Amniotic epithelial cell (primary cell): ENCODE data around the gene ADCY7.
A peak's percentile ranks its signal among the peaks of the same experiment; 100 is the strongest.

Experiments
- DNase-seq: peaks from one replicate; pipeline ENCODE4 v3.0.0-alpha.2; 2010; ENCODE audit warnings: low read depth

ADCY7 gene

DNA sequence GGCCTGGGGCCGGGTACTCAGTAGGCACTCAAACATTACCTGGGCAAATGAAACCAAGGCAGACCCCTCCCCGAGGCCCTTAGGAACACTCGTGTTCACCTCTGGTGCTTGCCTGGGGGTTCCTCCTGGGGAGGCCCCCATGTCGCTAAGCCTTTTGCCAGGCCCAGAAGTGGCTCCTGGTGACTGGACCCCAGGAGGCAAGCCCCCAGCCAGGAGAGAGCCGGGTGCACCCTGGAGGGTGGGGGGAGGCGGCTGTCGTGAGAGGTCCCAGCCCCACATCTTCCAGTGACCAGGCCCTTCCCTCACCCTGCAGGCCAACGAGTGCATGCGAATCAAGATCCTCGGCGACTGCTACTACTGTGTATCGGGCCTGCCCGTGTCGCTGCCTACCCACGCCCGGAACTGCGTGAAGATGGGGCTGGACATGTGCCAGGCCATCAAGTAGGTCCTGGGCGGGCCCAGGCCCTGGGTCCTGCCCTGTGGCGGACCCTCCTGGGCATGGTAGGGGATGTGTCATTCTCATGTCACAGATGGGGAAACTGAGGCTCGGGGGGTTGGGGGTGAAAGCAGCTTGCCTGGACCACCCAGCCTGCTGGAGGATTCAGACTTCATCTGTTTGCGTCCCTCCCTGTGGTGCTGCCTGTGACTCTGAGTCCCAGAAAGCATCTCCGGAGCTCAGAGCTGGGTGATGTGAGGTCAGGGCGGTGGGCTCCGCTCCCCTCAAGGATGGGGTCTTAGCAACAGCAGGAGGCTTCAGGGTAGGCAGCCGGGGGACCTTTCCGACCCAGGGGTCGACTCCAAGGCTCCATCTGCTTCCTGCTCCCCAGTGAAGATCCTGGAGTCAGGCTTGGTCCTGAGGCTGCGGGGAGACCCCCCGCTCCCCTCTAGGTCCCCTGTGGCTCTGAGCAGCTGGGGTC, 32.5 kb downstream of the ADCY7 start:
- DNase-seq = no peak

DNA sequence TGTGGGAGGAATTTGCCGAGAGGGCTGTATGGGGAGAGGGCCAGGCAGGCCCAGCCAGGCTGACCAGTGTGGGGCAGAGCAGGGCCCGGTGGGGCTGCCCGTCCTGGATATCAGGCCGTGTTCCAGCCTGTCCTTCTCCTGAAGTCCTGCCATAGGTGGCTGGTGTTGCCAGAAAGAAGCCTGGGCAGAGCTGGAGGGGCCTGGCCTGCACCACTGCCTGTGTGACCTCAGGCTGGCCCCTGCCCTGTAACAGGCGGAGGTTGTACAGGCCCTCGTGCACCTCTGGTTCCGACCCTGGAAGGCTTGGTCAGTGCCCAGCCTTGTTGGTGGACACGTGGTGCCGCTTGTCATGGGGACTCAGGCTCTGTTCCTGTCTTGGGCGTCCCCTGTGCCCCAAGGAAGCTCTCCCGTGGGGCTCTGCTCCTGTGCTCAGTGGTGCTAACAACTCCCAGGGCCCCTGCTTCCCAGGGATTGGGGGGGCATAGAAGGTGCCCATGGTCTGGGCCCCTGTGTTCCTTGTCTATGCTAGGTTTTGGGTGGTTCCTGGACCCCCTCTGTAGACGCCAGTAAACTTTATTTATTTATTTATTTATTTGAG, 33.3 kb downstream of the ADCY7 start:
- no peak for DNase-seq

DNA sequence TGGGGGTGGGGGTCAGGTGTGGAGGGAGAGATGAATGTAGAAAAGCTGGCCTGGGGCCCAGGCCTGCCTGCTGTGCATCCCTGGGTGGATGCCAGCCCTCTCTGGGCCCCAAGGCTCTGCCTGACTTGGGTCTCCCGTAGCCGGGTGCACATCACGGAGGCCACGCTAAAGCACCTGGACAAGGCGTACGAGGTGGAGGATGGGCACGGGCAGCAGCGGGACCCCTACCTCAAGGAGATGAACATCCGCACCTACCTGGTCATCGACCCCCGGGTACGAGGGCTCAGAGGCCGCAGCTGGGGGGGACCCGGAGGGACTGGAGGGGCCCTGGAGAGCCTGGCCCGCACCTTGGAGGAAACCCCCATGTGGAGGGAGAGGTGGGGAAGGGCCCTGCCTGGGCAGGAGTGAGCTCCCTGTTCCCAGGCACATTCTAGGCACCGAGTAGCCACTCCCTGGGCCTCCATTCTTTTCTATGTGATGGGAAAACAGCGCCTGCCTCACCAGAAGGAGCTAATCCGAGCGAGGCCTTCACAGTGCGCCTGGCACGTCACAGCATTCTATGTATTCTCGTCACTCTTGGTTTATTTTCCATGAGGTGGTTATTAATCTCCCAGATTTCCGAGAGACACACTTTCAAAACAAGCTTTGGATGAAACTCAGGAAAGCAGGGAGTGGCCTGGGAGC, 34.7 kb downstream of the ADCY7 start:
- peak; percentile 89 for DNase-seq

DNA sequence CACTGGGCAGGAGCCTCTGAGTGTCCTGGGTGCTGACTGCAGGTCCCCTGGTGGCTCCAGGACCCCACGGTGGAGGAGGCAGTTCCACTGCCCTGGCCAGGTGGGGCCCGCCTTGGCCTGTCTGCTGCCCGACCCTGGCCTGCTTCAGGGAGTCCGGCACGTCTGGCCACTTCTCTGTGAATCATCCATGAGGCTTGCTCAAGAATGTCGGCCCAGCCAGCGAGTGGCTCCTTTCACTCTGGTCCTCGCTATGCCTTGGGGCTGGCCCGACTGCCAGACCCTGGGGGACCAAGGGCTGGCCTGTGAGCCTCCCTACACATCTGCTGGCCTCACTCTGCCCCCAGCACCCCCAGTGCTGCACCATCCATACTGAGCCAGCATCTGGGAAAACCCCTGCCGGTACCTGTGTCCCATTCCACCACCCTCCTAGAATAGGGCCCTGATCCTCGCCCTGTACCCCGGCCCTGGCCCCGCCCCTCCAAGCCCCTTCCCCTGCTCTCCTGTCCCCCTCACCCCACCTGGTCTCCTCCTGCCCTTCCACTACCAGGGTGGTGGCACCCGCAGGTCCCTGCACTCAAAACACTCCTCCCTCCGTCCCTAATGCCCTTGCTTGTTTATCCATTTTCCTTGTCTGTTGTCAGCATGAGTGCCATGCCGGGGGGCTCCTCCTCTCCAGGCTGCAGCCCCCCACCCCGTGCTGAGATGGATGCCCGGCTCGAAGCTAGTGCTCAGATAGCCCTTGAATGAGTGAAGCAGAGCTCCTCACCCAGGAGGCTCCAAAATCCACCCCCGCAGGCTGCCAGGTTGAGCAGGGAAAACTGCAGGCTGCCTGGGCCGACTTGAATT, 35.5 kb downstream of the ADCY7 start:
- peak; percentile 89 for DNase-seq

DNA sequence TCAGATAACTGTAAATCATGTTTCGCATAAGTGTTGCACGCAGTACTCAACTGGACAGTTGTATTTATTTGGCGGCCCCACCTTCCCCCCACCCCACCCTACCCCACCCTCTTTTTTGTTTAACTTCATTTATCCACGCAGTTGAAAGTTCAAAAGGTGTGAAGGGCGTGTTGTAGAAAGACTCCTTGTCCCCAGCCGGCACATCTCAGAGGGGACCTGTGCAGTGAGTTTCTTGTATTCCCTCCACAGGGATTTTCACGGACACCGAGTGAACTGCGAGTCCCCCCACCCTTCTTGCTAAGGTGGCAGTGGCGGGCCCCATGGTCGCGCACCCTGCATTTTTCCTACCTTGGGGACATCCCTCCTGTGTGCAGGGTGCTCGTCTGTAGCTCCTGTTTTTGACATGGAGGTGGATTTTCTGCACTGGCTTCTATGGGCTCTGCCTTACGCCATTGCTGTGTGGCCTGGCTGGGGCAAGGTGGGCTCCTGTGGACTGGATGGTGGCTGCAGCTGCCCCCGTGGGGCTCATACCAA, 36.2 kb downstream of the ADCY7 start:
- no peak for DNase-seq

DNA sequence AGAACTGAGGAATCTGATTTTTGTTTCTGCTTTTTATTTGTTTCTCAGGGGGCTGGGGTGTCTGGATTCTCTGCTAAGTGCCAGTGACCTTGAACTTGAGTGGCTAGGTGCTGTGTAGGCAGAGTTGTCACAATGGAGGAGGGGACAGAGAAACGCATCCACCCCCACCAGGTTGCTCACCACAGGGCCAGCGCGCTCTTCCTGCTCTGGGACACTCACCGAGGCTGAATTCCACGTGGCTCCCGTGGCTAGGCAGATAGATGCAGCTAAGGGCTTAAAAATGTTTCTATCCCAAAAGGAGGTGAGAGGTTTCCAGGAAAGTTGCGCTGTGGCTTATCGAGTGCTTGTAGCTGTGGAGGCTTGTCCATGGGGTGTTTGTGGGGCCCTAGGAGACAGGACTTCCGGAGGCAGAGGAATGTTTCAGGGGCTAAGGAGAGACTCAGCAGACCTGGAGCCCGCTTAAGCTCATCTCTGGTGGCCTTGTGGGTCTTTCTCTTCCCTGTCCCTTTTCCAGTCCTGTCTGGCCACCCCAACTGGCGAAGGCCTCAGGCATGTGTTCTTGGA, 36.8 kb downstream of the ADCY7 start:
- peak; percentile 49 for DNase-seq

DNA sequence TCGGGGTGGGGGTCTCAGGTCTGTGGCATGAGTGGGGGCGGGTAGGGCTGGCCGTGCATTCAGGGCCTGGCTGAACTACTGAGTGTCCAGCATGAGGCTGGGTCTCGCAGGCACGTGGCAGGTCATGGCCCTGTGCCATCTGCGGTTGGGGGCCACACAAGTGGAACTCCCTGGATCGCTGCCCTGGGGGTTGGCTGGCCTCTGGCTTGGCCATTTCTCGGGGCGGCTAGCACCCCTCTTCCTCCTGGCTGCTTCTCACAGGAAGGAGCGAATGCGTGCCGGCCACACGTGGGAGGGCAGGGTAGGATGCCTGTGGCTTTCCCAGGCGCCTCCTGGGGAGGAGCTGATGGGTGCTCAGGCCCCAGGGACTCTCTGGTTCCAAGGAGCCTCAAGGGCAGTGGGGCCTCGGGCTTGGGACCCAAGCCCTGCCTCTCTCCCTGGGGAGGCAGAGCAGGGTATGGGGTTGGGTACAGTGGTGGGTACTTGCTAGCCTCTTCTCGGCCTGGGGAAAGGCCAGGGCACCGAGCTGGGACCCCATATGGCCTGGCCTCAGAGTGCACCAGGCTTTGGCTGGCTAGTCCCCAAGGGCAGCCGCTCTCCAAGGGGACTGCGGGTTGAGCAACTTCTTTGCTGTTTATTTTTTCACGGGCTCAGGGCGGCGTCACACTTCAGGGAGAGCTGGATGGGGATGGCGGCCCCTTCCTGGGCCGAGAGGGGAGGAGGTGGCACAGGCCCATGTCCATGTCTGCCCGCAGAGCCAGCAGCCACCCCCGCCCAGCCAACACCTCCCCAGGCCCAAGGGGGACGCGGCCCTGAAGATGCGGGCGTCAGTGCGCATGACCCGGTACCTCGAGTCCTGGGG, 37.5 kb downstream of the ADCY7 start:
- DNase-seq = peak; percentile 79

DNA sequence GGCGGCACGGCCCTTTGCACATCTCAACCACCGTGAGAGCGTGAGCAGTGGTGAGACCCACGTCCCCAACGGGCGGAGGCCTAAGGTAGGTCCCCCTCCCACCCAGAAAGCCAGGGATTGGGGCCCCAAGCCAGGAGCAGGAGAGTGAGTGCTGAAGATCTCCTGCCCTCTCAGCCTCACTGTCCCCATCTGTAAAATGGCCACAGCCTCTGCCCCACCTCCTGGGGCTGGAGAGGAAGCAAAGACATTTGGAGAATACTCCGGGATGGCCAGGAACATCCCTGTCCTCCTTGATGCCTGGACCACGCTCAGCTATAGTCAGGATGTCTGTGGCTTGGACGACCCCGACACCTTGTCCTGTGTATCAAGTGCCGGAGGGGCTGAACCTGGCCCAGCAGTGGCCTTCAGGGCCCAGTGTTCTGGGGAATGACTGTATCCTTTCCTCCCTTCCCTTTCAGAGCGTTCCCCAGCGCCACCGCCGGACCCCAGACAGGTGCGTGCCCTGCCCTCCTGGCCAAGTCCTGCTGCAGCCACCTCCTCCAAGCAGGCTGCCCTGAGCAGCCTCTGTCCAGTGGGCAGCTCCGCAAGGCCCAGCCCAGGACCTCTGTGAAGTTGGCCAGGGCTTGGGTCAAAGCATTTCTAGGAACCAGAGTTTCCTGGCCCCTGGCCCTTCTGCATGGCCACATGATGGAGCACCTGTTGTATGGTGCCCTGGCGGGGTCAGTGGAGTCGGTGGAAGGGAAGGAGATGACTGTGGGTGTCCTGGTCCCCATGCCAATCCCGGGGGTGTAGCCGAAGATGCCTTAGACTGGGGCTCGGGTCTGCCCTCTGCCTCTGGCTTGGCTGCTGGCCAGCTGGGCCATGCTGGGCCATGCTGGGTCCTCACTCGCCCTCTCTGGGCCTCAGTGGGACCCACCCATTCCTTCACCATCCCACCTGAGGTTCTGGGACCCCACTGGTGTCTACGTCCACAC, 38.4 kb downstream of the ADCY7 start:
- no peak for DNase-seq

DNA sequence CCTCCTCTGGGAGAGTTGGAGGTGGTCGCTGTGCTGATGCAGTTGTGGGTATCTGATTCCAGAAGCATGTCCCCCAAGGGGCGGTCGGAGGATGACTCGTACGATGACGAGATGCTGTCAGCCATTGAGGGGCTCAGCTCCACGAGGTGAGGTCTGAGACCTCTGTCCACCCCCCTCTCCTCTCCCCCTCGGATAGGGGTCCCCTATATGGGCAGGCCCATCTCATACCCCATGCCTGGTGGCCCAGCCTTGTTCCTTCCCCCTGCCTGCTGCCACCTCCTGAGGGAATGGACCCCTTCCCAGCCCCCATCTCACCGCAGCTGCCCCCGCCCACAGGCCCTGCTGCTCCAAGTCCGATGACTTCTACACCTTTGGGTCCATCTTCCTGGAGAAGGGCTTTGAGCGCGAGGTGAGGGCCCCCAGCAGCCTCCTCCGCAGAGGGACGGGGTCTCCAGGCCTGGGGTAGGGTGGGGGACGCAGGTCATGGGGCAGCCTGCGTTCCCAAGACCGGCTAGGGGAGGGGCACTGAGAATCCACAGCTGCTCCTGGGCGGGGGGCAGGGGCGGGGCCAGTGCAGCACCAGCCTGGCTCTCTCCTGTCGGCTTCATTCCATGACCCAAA, 39.2 kb downstream of the ADCY7 start:
- no peak for DNase-seq

DNA sequence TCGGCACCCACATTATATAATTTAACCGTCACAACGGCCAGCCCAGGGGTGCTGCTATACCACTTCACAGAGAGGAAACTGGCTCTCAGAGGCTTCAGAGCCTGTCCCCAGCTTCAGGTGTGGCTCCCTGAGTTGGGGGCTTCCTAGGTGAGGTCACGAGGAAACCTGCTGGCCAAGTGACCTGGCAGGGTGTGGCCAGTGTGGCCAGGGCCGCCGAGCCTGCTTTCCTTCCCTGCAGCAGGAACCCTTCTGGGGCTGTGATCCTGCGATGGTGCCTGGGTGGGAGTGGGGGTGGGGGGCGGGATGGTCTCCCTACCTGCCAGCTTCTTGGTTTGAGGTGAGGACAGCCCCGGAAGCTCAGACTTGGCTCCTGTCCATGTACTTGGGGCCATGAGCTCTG, 39.9 kb downstream of the ADCY7 start:
- DNase-seq = no peak

DNA sequence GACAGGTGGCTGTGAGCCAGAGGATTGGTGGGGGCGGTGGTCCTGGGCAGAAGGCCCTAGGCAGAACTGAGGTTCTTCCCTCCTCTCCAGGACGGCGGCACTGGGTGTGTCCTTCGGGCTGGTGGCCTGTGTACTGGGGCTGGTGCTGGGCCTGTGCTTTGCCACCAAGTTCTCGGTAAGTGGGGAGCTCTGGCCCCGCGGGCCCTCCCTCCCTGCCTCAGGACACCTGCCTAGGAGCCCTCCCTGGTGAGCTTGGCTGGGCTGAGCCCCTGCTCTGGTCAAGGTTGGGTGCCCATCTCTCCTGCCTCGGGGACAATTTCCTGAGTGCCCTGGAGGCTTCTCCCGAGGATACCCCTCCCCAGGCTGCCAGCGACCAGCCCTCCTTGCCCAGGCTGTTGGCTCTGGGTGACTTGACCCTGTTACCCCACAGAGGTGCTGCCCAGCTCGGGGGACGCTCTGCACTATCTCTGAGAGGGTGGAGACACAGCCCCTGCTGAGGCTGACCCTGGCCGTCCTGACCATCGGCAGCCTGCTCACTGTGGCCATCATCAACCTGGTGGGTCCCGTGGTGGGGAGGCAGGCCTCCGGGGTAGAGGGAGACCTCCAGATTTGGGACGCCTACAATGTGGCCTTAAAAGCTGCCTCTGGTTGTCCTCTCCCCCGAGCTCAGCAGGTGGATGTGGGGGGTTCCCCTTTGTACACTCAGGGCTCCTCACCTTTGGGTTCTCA, 42.0 kb downstream of the ADCY7 start:
- DNase-seq = no peak

DNA sequence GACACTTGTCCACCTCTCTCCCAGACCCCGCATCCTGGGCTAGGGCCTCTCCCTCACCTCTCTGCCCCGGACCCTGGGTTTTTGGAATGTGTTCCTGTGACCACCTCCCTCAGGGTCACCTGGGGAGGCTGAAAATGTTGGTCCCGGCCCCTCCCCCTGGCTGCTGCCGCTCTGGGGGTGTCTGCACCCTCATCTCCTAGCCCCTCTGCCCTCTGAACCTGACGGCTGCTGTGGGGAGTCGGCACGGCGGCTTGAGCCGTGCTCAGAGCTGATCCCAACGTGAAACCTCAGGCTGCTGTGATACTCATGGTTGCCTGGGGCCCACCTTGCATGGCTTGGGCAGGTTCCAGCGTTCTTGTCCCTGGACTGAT, 42.8 kb downstream of the ADCY7 start:
- DNase-seq = no peak

DNA sequence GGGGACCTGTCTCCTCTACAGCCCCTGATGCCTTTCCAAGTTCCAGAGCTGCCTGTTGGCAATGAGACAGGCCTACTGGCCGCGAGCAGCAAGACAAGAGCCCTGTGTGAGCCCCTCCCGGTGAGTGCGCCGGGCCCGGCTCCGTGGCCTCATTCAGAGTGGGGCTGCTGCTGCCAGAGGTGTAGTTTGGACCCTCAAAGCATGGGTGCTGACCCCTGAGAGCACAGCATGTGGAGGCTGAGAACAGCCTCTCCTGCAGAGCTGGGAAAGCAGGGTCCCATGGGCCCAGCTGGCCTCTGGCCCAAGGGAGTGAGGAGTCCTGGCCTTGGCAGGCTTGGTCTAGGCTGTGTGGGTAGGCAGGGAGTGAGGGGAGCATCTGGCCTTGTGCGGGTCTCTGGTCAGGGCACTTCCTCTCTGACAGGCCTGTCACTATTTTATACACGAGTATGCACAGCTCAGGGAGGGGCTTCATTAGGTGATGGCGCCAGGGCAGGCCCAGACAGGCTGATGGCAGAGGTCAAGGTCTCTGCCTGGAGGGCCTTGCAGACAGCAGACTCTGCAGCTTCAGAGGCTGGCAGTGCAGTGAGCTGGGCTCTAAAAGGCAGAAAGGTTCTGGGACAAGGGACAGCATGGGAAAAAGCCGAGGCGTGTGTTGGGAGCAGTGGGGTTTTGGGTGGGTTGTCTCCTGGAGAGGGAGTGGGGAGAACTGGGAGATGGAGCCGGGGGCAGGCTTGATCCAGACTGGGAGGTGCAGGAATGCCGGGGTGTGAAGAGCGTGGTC, 43.4 kb downstream of the ADCY7 start:
- no peak for DNase-seq

DNA sequence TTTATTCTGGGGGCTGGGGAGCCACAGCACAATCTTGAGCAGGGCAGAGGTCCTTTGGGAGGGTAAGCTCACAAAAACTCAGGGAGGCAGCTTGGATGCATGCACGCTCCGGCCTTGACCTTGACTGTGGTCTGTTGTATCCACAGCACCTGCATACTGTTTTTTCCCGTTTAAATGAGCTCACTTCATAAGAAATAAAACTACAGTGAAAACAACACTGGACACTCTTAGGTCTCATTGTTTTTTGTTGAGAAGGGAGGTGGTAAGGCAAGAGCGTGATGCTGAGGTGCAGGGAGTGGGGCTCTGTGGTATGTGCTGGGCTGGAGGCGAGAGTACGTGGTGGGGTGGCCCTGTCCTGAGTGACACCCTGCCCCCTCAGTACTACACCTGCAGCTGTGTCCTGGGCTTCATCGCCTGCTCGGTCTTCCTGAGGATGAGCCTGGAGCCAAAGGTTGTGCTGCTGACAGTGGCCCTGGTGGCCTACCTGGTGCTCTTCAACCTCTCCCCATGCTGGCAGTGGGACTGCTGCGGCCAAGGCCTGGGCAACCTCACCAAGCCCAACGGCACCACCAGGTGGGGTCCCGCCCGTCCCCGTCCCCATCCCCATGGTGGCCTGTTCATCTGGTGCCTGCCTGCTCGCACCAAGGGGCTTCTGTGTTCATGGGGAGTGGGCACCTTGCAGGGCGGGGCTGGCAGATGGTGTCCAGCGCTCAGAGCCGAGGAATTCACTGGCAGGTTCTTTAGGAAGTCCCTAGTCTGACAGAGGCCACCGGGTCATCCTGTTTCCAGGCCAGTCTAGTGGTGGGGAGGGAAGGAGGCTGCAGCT, 44.2 kb downstream of the ADCY7 start:
- no peak for DNase-seq

DNA sequence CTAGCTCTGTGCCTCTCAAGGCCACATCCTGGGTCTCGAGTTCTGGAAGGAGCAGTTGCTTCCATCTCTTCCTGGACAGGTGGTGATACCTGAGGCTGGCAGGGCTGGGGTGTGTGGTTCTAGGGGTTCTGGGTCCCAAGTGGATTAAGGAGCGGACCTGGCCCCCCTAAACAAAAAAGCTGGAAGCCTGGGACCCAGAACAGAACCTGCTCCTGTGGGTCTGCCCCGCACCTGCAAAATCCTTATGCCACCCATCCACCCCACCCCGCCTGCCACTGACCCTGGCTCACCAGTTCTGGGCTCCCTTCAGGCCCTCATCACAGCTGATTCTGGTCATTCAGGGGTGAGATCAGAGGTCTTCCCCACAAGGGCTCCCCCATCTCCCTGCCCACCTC, 44.8 kb downstream of the ADCY7 start:
- DNase-seq = no peak

DNA sequence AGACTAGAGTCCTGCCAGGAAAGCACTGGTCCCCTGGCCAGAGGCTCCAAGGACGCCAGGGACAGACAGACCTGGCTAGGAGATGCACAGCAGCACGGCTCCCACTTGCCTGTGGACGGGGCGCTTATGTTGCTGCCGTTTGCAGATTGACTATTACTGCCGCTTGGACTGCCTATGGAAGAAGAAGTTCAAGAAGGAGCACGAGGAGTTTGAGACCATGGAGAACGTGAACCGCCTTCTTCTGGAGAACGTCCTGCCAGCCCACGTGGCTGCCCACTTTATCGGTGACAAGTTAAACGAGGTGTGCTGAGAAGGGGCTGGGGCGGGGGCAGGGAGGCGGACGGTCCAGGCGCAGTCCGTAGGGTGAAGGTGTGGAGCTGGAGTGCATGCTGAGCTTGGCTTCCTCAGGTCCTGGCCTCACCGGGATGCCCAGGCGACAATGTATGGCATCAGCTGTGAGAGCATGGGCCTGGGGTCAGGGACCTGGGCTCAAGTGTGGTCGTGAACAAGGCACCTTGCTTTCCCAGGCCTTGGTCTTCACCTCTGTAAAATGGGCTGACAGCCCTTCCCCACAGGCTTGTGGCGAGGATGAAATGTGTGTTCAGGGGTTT, 45.6 kb downstream of the ADCY7 start:
- no peak for DNase-seq
